GM12891 (cell line): ENCODE measurements around the gene ZMIZ1.

Source experiments
- DNase-seq: peaks from one replicate; pipeline ENCODE4 v3.0.0; 2011; ENCODE audit warnings: low spot score; ENCODE audit not compliant: insufficient read length
- FAIRE-seq: peaks from 2 replicates; lab custom pipeline; 2011; peaks lifted over from hg19 to GRCh38; lab: Jason Lieb, UNC
- PAX5 ChIP-seq: IDR thresholded peaks from 2 replicates; pipeline ENCODE4 v1.6.1; 2011; ENCODE audit warnings: low read length, moderate library complexity, mild to moderate bottlenecking; ENCODE audit not compliant: insufficient read depth, severe bottlenecking
- POLR2A ChIP-seq: IDR thresholded peaks from 2 replicates; pipeline ENCODE4 v1.6.1; 2011; ENCODE audit warnings: low read depth, low read length, control low read depth
- POLR2AphosphoS5 ChIP-seq: IDR thresholded peaks from 2 replicates; pipeline ENCODE4 v1.6.1; 2011; ENCODE audit warnings: low read depth, low read length, control low read depth
- POU2F2 ChIP-seq: IDR thresholded peaks from 2 replicates; pipeline ENCODE4 v1.6.1; 2011; ENCODE audit warnings: low read depth, mild to moderate bottlenecking, control low read depth, low read length, moderate library complexity
- SPI1 ChIP-seq: IDR thresholded peaks from 2 replicates; pipeline ENCODE4 v1.6.1; 2011; ENCODE audit warnings: low read depth, low read length, control low read depth
- TAF1 ChIP-seq: IDR thresholded peaks from 2 replicates; pipeline ENCODE4 v1.6.1; 2011; ENCODE audit warnings: low read depth, low read length, control low read depth

ZMIZ1 gene

DNA sequence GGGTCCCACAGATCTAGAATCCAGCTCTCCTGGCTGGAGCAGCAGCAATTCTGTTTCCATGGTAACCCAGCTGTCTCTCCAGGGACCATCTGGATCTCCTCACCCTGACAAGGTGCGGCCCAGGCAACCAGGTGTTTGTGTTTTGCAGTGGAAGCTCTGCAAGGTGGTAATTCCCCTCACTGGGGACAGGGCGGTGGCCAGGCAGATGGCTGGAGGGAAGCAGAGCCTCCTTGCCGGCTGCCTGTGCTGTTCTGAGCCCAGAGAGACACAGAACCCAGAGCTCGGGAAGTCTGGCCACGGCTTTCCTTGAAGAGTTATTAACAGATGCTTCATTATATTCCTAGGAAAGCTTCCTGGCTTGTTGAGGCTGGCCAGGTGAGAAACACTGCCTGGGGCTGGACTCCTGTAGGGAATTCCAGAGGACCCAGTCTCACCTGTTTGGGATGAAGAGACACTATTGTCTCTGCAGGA, 160.3 kb downstream of the ZMIZ1 start:
- DNase-seq: no peak
- TF ChIP-seq POU2F2: no peak
- no peak for TF ChIP-seq SPI1
- TF ChIP-seq TAF1: no peak
- TF ChIP-seq PAX5: no peak
- TF ChIP-seq POLR2AphosphoS5: no peak
- no peak for TF ChIP-seq POLR2A
- FAIRE-seq: no peak

DNA sequence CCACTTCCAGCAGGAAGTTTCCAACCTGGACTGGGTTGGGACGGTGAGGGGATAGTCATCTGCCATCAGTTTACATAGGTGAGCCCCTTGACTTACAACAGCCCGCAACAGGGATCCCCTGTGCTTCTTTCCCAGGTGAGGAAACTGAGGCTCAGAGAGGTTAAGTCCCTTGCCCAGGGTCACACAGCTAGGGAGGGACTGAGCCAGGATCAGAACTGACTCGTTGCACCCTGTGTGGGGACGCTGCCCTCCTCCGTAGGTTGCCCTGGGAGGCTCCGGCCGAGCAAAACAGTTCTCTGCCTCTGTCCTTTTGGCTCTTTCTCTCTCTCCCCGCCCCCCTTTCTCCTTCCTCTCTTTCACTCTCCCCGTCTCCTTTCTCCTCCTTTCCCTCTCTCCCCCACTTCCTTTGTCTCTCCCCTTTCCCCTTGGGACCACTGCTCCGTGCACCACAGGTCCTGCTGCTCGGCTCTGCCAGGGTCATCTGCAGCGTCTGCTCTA, 161.1 kb downstream of the ZMIZ1 start:
- DNase-seq (no peak), FAIRE-seq (no peak)
- TF ChIP-seq SPI1: no peak
- TF ChIP-seq POU2F2: no peak
- TF ChIP-seq POLR2AphosphoS5: no peak
- no peak for TF ChIP-seq TAF1
- TF ChIP-seq POLR2A: no peak
- no peak for TF ChIP-seq PAX5

DNA sequence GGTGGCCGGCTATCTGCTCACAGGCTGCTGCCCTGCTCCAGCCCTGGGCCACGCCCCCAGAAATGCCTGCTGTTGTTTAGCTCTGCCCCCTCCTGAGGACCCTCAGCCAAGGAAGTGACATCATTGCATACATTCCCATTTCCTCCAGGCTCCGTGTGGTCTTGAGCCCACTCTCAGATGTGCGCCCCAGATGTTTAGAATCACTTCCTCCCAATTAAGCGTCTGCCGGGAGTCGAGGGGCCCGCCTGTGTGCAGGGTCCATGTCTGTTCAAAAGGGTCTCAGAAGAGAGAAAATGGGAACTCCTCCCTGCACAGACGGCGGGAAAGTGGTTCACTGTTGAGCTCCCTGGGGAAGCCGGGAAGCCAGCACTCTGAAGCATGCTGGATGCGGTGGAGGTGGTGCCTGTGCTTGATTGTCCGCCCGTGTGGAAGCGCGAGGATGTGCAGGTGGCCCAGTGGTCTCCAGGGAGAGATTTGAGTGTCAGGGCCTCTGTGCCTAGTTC, 161.6 kb downstream of the ZMIZ1 start:
- no peak for TF ChIP-seq POU2F2
- peak; percentile 37; the same call in 1 of the 2 replicates for TF ChIP-seq SPI1
- peak; percentile 13 for FAIRE-seq
- no peak for DNase-seq

DNA sequence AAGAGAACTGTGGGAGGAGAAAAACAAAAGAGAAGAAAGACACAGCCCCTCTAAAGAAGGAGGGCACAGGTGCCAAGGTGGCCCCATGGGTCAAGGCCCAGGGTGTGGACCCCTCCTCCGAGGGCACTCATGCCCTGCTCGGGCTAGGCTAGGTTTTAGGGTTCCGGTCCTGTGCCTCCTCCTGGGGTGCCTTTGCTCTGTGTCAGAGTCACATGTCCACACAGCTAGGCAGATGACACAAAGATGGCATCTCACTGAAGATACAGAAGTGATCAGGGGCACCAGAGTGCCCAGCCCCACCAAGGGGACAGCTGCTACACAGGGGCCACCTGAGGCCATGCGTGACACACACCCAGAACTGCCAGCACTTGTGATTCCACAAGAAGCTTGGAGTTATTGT, 162.1 kb downstream of the ZMIZ1 start:
- FAIRE-seq (no peak), DNase-seq (no peak)
- TF ChIP-seq TAF1: no peak
- TF ChIP-seq POLR2A: no peak
- TF ChIP-seq PAX5: no peak
- TF ChIP-seq POLR2AphosphoS5: no peak
- no peak for TF ChIP-seq POU2F2
- no peak for TF ChIP-seq SPI1

DNA sequence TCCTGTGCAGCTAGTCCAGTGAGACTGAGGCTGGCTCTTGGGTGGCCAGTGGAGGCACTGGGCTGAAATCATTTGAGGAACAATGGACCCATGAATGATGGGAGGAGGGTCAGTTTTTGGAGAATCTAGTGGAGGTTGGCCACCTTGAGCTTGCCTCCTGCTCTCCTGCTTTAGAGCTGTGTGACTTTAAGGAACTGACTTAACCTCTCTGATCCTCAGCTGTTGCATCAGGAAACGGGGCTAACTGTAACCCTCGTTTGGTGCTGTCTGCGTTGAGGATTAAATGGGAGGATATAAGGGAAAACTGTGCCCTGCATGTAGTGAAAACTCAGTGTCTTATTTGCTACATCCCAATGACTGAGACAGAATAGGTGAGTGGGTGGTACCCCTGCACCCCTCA, 163.1 kb downstream of the ZMIZ1 start:
- FAIRE-seq (no peak), DNase-seq (no peak)
- TF ChIP-seq POU2F2 (no peak), POLR2AphosphoS5 (no peak), TAF1 (no peak), SPI1 (no peak), PAX5 (no peak), POLR2A (no peak)

DNA sequence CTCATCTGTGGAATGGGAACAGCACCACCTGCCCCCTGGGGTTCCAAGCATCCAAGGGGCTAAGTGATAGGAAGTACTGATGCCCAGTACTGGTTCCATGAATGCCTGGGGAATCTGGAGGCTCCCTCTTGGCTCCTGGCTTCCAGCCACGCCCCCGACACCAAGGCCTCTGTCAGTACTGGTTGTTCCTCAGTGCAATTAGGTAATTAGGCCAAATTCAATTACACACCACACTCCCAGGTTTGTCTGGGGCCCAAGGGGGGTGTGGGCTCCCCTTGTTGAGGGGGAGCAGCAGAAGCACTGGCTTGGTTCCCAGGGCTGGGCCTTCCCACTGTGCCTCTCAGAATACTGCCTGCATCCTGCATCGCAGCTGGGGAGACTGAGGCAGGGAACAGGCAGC, 164.1 kb downstream of the ZMIZ1 start:
- TF ChIP-seq POLR2AphosphoS5 (no peak), POLR2A (no peak), SPI1 (no peak), TAF1 (no peak), POU2F2 (no peak), PAX5 (no peak)
- no peak for DNase-seq
- no peak for FAIRE-seq

DNA sequence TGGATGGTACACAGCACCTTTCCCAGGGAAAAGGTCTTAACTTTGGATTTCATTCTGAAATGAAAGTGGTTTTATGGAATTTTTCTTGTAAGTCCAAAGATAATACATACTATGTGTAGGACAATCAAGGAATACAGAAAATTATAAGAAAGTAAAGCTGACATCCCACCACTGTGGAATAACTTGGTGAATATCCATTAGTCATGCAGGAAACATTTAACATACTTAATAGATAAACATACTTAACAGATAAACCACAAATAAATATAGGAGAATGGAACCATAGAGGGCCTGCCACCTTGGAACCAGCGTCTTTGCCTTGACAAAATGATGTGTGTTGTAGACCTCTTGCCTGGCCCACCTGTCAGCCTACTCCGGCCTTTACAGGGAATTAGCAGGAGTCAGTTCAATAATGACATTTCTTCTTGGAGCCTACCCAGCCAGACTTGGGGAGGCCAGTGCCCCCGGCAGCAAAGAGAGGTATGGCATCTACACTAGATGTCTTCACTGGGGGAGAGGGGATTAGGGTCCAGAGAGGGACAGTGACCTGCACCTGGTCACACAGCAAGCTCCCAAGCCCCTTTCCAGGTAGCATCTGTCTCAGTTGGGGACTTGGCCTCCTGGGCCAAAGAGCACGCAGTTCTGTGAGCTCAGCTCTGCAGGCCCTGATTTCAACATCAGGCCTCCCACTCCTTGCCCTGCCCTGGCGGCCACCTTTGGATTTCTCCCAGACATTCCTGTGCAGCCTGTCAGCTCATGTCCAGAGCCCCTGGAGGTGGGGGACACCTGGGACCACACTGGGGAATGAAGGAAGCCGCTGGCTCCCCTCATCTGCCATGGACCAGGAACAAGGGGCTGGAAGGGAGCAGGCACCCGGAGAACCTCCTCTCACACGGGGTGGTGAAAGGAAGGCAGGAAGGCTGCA, 165.9 kb downstream of the ZMIZ1 start:
- DNase-seq (no peak), FAIRE-seq (no peak)
- TF ChIP-seq POLR2AphosphoS5 (no peak), PAX5 (no peak), TAF1 (no peak), POLR2A (no peak), SPI1 (no peak), POU2F2 (no peak)

DNA sequence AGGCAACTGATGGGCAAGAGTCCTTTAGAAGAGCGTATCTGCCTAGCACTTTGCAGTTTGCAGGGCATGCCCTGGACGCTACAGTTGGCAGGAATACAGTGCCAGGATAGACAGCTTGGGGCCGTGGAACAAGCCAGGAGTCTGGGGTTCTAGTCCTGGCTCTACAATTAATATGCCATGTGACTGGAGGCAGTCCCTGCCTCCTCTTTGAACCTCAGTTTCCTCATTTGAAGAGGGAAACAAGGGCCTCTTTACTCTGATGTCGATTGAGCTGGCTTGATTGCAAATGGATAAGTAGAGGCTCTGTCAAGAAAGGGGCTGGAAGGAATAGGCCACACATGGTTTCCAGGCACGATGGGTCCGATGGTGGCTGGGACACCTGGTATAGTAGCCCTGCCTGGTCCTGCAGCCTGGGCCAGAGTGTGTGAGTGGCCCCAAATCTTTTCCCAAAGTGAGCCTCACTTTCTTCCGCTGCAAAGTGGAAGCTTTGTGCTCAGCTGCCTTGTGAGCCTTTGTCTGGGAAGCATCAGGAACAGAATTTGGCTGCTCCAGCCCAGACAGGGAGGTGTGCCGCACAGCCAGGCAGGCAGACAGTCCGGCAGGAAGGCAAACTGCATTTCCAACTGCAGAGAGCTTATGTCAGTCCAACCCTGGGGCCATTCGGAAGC, 167.1 kb downstream of the ZMIZ1 start:
- FAIRE-seq (no peak), DNase-seq (no peak)
- TF ChIP-seq POLR2AphosphoS5: no peak
- no peak for TF ChIP-seq TAF1
- no peak for TF ChIP-seq POLR2A
- TF ChIP-seq POU2F2: no peak
- no peak for TF ChIP-seq PAX5
- no peak for TF ChIP-seq SPI1

DNA sequence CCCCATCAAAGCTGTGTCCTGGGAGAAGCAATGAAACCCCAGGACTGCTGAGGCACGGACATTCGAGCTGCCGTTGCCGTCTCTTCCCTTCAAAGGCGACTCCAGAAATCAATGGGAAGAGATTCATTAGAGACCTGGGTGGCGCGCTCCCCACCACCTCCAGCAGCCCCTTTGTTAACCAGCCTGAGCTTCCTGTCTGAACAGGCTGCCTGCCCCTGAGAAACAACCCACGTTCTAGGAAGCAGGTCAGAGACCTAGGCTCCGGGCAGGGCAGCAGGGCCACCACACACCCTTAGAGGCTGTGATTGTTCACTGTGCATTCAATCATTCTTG, 167.6 kb downstream of the ZMIZ1 start:
- FAIRE-seq: no peak
- TF ChIP-seq POLR2A: no peak
- no peak for TF ChIP-seq TAF1
- no peak for DNase-seq
